HL-60/S4 treated with phorbol 12-myristate 13-acetate at 8.2 ng/mL for 4 days and 3 days (cell line): ENCODE data around the gene HOXD13.

Experiments
- in situ Hi-C: fragments of 300-500 bp; cut with MboI; formaldehyde crosslinking; loops from 2 replicates; pipeline ENCODE4 v1.15.0; 2022; ENCODE audit warnings: low sequenced_read_pairs

HOXD13 gene

DNA sequence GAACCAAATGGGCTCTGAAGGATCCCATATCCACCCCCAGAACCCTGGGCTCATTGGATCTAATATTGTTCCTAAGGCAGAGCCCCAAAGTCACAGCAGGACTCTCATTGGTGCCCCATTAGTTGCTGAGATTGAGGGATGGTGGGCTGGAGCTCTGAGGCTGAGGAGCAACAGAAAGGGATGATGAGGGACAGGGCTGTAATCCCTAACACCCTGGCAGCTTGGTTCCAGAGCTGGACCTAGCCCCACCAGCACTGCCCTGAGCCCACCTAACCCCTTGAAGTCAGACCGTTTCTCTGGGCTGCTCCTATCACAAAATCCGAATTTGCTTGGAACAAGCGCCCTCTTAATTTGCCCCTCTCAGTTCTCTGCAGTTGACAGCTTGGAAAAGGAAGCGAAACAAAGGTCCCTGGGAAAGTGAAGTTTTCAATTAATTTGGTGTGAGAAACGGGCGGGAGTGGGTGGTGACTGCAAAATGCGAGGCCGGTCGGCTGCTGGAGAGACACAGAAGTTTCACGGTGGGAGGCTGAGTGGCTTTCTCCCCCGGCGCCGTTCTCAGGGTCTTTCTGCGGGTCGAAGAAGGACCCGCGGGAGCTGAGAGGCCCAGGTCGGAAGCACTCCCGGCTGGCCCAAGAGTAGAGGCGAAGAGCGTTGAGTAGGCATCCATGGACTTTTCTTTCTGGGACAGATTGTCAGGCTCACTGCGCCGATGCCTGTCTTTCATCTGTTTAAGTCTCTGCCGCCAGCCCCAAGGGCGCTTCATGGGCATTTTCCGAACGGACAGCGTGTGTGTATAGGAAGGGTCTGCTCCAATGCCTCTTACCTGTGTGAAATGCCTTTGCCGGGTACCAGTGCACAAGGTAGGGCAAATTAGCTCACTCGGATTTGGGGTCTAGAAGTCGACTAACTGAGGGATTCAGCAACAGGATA, 927 bp upstream of the HOXD13 start:
- in situ Hi-C loops: loop anchor here (25.0 kb wide), 1 partner anchor 729 kb away; no protein-coding TSS in a partner anchor

DNA sequence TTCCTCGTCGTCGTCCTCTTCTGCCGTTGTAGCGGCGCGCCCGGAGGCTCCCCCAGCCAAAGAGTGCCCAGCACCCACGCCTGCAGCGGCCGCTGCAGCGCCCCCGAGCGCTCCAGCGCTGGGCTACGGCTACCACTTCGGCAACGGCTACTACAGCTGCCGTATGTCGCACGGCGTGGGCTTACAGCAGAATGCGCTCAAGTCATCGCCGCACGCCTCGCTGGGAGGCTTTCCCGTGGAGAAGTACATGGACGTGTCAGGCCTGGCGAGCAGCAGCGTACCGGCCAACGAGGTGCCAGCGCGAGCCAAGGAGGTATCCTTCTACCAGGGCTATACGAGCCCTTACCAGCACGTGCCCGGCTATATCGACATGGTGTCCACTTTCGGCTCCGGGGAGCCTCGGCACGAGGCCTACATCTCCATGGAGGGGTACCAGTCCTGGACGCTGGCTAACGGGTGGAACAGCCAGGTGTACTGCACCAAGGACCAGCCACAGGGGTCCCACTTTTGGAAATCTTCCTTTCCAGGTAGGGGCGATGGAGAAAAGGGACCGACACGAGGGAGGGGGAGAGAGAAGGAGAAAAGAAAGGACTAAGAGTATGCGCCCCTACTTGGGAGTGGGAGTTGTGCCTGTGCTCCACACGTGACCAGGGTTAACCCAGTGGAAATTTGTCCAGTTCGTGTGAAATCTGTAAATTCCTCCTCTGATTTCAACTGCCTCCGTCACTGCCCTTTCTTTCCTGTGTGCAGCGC, 800 bp downstream of the HOXD13 start:
- in situ Hi-C loops: loop anchor here (25.0 kb wide), 1 partner anchor 731 kb away; no protein-coding TSS in a partner anchor

DNA sequence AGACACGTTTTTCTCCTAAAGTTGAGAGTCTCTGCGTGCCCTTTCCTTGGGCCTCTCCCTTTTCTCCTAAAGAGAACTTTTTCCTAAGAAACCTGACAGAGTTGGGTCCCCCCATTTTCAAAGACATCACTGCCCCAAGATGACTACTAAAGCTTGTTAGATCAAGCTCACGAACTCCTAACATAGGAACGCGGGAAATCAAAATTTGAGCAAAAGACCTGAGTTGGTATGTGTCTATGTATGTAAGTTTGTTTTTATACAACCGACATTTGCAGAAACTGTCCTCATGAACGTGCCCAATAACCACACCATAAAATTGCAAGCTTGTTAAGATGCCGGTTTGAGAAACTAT, 1.4 kb downstream of the HOXD13 start:
- in situ Hi-C loops: loop anchor here (25.0 kb wide), 1 partner anchor 732 kb away; no protein-coding TSS in a partner anchor

DNA sequence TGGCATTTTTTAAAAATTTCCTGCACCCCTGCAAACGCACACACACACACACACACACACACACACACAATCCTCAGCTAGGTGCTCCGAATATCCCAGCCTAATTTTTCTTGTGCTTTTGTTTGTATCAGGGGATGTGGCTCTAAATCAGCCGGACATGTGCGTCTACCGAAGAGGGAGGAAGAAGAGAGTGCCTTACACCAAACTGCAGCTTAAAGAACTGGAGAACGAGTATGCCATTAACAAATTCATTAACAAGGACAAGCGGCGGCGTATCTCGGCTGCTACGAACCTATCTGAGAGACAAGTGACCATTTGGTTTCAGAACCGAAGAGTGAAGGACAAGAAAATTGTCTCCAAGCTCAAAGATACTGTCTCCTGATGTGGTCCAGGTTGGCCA, 1.8 kb downstream of the HOXD13 start:
- in situ Hi-C loops: loop anchor here (25.0 kb wide), 1 partner anchor 732 kb away; no protein-coding TSS in a partner anchor

DNA sequence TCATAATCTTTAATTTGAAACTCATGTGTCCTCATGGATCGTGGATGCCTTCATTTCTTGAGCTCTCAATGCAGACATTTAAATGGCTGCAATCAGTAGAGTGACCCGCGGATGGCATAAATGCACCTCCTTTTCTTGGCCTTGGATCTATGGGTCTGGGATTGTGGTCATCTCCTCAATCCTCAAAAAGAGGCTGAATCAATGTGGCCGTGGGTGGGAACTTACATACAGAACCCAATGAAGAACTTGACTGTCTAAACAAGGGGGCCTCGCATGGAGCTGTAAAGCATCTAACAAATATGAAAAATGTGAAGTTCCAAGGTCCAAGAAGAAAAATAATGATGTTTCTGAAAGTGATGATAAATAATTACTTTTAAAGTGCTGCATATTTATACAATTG, 2.9 kb downstream of the HOXD13 start:
- in situ Hi-C loops: loop anchor here (25.0 kb wide), 1 partner anchor 733 kb away; no protein-coding TSS in a partner anchor

DNA sequence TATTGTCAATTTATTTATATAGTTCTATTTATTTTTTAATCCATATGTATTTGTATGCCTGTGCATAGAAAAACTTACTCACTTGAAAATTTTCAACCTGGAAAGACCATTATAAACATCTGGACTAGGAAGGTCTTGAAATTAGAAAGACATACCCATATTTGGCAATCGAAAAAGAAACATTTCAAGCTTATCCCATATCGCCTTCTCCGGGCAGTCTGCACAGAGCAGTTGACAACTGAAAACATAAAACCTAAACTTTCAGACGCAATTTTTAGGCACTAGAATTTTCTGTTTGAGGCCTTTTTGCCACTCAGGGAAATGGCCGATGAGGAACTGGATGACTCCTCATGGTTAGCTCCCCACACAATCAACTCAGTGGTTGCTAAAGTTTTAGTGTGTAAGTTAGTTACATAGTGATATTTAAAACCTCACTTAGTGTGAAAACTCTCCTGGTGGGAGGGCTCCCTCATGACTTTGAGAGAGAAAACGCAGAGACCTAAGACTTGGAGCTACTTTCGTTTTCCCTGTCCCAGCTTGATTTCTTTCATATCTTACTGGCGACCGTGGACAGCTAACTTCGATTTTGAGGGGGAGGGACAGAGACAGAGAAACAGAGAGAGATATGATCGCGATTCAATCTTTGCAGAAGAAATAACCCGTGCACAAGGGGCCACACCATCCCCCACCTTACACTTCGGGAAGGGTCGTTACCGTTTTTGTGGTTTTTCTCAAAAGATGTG, 3.9 kb downstream of the HOXD13 start:
- in situ Hi-C loops: loop anchor here (25.0 kb wide), 1 partner anchor 734 kb away; no protein-coding TSS in a partner anchor

DNA sequence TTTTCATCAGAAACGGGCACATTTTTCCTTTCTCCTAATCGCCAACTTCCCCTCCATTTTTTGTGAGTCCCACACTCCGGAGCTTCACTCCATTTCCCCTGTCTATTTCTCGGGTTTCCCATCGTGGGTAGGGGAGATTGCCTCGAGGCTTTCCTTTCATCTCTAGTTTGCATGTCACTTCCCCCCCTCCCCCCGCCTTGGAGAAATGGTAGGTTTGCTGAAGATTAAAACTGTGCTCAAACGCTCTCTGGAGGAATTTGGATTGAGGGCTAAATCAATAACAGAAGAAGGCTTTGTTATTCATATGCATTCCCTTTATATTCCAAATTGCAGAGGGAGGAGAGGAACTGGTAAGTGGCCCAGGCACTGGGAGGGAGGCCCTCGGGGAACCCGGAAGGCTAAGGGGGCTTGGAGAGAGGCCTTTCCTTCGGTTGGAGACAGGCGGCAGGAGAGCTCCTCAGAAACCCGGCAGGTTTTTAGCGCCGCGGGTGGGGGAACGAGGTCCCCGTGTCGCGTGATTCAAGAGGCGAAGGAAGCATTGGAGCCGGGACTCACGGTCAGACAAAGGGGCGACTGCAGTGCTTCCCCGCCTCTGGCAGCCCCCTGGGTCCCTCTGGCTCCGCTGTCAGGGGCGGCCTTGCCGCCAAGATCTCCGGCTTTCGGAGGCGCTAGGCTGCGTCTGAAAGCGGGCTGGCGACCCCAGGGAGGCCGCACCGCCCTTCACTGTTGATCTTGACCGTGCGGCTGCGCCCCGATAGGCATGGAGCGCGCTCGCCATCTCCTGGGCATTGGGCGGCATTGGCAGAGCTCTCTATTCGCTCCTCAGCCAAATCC, 4.7 kb downstream of the HOXD13 start:
- in situ Hi-C loops: loop anchor here (25.0 kb wide), 1 partner anchor 735 kb away; no protein-coding TSS in a partner anchor

DNA sequence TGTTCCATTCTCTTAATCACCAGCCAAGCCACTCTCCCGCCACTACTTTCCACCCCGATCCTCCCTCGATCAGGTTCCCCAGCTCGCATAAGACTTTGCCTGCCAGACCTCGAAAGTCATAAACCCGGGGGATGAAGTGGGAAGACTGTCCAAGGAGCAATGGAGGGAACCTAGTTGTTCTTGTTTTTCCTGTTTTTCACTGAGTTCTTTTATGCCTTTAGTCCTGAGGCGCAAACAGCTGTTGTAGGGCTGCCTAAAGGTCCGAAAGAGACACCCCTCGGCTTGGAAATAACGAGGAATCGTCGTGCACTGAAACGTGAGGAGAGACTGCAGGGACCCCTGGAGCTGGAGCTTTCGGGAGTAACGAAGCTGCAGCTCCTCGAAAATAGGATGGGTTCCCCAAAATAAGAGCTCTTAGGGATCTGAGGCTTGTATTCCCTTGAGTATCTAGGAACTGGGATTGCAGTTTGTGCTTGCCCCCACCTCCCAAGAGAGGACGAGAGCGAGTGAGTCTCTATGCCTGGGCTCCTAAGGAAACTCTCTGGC, 5.4 kb downstream of the HOXD13 start:
- in situ Hi-C loops: loop anchor here (25.0 kb wide), 1 partner anchor 736 kb away; no protein-coding TSS in a partner anchor

DNA sequence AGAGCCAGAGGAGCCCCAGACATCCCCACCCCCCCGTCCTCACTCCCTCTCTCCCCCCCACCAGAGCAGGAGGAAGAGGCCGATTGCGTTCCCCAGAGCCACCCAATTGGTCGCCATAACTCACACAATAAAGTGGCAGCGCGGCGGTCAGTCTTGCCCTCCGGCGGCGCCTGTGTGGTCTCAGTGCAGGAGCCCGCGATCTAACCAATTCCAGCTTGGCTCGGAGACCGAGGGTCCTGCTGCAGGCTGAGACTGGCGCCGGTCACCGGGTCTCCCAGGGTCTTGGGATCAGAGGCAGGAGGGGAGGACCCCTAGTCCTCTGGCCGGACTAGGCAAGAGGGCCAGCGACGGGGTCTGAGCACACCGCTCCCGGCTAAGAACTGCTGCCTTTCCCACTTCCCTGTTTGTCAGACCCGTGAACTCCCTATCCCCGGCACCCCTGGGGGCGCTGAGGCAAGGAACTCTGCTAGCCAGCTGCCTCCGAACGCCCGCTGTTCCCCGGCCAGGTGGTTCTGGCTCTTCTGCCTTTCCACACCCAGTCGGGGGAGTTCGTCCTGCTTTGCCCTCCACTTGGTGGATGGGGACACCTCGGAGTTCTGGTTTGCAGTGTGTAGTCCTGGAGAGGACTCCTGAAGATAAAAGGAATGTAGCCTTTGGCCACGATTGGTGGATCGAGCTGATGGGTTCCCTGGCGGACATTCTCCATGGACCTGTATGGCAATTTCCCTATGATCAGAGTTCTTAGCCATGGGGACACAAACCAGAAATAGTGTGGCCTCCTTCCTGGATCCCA, 6.0 kb downstream of the HOXD13 start:
- in situ Hi-C loops: loop anchor here (25.0 kb wide), 1 partner anchor 736 kb away; no protein-coding TSS in a partner anchor

DNA sequence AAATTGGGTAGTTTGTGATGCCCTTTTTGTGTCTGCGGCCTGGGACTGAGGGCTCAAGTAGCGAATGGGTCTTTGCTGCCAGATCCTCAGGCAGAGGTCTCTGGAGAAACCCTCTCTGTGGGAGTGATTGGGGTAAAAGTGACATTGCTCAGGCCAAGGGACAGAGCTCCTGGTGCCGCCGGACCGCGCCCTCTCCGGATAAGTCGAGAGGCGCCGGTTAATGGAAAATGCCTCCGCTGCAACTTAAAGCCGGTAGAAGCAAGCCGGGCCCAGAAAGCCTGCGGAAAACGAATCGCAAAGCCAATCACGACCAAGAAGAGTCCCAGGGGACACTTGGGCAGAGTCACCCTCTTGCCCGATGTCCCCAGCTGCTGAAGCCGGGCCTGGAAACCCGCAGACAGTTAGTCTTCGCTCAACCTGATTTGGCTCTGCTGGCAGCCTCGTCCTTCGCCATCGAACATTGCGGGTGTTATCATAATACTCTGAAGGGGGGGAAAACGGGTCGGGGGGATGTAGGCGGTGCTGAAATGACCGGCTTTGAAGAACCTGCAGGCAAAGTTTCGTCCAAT, 6.7 kb downstream of the HOXD13 start:
- in situ Hi-C loops: loop anchor here (25.0 kb wide), 1 partner anchor 737 kb away; no protein-coding TSS in a partner anchor

DNA sequence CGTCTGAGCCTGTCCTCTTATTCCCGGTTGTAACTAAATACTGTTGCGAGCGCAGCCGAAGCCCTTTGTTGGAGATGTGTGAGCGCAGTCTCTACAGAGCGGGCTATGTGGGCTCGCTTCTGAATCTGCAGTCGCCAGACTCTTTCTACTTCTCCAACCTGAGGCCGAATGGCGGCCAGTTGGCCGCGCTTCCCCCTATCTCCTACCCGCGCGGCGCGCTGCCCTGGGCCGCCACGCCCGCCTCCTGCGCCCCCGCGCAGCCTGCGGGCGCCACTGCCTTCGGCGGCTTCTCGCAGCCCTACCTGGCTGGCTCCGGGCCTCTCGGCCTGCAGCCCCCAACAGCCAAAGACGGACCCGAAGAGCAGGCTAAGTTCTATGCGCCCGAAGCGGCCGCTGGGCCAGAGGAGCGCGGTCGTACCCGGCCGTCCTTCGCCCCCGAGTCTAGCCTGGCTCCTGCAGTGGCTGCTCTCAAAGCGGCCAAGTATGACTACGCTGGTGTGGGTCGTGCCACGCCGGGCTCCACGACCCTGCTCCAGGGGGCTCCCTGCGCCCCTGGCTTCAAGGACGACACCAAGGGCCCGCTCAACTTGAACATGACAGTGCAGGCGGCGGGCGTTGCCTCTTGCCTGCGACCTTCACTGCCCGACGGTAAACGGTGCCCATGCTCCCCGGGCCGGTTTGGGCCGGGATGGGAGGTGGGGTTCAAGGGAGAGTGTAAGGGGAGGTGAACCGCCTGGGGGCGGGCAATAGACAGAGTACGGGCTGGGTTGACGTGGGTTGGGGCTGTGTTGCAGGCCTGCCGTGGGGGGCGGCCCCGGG, 7.4 kb downstream of the HOXD13 start, which contains the start of gene HOXD12:
Gene HOXD12, plus strand, starts transcription at position 68 of the 819 bp plus-strand sequence. Its CDS starts 7 bp downstream, at position 75.
- in situ Hi-C loops: loop anchor here (25.0 kb wide), 1 partner anchor 738 kb away; no protein-coding TSS in a partner anchor

DNA sequence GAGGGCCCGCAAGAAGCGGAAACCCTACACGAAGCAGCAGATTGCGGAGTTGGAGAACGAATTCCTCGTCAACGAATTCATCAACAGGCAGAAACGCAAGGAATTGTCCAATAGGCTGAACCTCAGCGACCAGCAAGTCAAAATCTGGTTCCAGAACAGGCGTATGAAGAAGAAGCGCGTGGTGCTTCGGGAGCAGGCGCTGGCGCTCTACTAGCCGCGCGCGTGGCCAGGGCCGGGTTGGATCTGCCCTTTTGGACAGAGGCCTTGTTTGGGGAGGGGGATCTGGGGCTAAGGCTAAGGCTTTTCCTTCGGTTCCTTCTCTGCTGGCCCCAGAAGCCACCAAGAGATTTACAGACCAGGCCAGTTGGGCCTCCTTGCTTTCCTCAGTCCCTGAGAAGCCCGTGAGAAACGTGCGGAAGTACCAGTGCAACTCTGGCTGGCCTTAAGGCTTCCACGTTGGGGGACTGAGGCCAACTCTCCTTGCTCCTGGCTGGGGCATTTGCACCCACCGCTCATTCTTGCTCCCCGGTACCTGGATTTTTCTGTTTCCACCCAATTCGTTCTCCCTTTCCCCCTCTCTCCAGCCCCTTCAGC, 8.1 kb downstream of the HOXD13 start:
- in situ Hi-C loops: no loop called here

DNA sequence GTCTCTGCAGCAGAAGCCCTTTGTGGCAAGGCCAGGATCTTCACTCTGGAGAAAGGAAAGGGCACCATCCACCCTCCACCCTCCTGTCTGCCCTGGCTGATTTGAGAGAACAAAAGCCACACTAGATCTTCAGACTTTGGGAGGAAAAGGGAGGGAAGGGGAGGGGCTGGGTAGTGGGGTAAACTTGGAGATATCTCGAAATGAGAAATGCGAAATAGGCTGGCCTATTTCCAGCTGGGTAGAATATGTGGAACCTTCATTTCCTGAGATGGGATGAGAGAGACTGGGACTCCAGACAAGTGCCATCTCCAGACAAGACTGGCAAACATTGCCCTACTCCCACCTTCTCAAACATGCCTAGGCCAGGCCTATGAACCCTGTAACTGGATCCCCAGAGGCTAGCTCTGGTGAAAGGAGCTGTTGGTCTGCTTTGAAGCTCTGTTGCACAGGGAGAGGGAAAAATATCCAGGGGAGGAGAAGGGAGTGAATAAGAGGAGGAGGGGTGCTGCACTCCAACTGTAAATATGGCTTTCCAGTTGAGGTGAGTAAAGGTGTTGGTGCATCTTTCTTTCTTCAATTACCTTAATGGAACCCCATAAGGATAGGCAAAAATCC, 8.8 kb downstream of the HOXD13 start:
- in situ Hi-C loops: no loop called here

DNA sequence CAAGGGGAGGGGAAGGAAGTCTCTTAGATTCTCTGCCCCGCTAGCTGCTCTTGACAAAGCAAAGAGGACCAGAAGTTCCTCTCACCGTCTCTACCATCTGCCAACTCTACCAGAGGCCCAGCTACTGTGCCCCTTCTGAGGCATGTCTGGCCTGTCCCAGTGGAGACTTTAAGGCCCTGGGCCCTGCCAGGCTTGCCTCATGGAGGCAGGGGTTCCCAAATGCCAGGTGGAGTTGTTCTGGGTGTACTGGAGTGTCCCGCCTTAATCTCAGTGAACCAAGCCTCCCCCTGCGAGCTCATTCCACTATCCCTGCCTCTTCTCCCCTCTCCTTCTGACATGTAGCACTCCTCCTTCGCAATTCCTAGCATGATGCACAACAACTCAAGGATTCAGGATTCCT, 9.3 kb downstream of the HOXD13 start:
- in situ Hi-C loops: no loop called here

DNA sequence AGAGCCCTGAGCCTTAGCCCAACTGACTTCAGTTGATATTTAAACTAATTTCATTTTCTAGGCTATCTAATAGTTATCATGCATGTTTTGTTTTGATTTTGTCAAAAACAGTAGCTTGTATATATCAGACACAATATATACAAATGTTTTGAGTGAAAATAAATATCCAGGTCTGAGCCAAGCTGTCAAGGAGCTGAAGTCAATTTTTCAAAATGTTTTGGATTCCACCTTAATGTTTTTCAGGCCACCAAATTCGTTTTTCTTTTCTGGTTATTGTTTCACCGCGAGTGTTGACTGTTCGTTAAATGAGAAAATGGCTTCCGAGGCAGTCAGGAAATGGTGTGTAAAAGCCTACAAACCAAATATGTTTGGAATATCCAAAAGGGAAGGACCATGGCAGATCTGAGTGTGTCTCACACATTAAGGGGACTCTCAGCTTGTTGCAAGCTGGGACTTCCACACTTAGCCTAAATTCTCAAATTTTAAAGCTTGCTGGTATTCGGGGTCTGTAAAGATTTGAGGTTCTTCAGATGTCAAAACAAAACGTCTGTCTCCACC, 9.9 kb downstream of the HOXD13 start:
- in situ Hi-C loops: no loop called here

DNA sequence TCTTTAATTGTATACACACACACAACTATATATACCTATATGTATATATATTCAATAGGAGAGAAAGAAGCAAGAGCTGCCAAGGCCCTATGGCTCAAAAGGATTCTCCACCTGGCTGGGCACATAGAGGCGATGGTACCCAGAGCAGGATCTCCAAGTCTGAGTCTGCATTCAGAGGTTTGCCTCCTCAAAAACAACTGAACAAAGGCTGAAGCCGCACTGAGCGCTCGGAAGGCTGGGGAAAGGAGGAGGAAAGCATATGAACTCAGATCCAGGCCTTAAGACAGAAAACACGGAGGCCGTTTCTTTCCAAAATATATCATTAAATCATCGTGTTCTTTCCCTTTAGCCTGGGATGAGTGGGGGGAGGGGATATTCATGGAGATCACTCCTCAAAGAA, 10.7 kb downstream of the HOXD13 start:
- in situ Hi-C loops: no loop called here
